Tibial artery (tissue), 4 donors: Measurements from ENCODE around the gene TLE1.
A peak's percentile ranks its signal among the peaks of the same experiment; 100 is the strongest.

Source experiments
- DNase-seq, 2 donors: peaks; one replicate each; pipeline ENCODE4 v3.0.0-alpha.2; 2019
- H3K27ac ChIP-seq, 2 donors: fragments of 200-600 bp; sonication (generic) in 1 of 2; 1 replicate in 1 of 2; 2 replicates in 1 of 2; pipeline ENCODE4 v1.5.1; 2018 to 2019; ENCODE audit warnings: mild to moderate bottlenecking in 1 of 2
- H3K27me3 ChIP-seq, 2 donors: fragments of 200-600 bp; sonication (generic) in 1 of 2; one replicate each; pipeline versions ENCODE4 v1.5.1 to v1.6.0; 2016 to 2019
- H3K36me3 ChIP-seq, 3 donors: fragments of 200-600 bp; sonication (generic) in 2 of 3; one replicate each; pipeline ENCODE4 v1.5.1; 2016 to 2019; ENCODE audit warnings: mild to moderate bottlenecking in 2 of 3
- H3K4me1 ChIP-seq, 4 donors: fragments of 200-600 bp; sonication (generic) in 2 of 4; 1 replicate in 3 of 4; 2 replicates in 1 of 4; pipeline ENCODE4 v1.5.1; 2016 to 2019
- H3K4me3 ChIP-seq, 2 donors: fragments of 200-600 bp; sonication (generic) in 1 of 2; 1 replicate in 1 of 2; 2 replicates in 1 of 2; pipeline ENCODE4 v1.5.1; 2018 to 2019; ENCODE audit warnings: mild to moderate bottlenecking in 2 of 2
- H3K9me3 ChIP-seq, 3 donors: fragments of 200-600 bp; sonication (generic) in 1 of 3; one replicate each; pipeline ENCODE4 v1.5.1; 2016 to 2019
- intact Hi-C: fragments of 100-400 bp; cut with DNase I; formaldehyde crosslinking; loops from one replicate; pipeline ENCODE4 v1.15.0; 2023; ENCODE audit warnings: low total_unique reads
- TF ChIP-seq, protein P1 (sequence below), 2 experiments: fragments of 200-600 bp in 1 of 2; fragments of 450-650 bp in 1 of 2; IDR thresholded peaks; one replicate each; pipeline ENCODE4 v1.5.1; 2017 to 2019; ENCODE audit warnings: antibody characterized with exemption in 2 of 2, mild to moderate bottlenecking in 1 of 2, moderate library complexity in 1 of 2

TLE1 gene

DNA sequence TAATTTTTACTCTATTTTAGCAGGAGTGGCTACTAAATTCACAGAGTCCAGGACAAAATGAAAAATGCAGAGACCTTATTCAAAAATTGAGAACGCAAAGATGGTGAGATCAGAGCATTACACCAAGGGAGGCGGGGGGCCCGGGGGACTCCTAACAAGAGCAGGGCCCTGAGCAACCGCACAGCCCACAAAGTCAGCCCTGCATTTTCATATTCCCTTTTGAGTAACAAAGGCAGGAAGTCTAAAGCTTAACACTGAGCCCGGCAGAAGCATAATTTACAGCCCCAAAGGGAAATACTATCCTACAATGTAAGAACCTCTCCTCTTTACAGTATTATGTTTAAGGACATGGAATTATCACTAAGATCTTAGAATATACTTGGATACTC is 69.4 kb downstream of the TLE1 start:
- TF ChIP-seq, protein P1, sequence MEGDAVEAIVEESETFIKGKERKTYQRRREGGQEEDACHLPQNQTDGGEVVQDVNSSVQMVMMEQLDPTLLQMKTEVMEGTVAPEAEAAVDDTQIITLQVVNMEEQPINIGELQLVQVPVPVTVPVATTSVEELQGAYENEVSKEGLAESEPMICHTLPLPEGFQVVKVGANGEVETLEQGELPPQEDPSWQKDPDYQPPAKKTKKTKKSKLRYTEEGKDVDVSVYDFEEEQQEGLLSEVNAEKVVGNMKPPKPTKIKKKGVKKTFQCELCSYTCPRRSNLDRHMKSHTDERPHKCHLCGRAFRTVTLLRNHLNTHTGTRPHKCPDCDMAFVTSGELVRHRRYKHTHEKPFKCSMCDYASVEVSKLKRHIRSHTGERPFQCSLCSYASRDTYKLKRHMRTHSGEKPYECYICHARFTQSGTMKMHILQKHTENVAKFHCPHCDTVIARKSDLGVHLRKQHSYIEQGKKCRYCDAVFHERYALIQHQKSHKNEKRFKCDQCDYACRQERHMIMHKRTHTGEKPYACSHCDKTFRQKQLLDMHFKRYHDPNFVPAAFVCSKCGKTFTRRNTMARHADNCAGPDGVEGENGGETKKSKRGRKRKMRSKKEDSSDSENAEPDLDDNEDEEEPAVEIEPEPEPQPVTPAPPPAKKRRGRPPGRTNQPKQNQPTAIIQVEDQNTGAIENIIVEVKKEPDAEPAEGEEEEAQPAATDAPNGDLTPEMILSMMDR (IDR thresholded peaks at IDR 0.05) = no peak
- Histone ChIP-seq H3K27ac (no peak overlapping the region), H3K9me3 (no peaks in the 10 kb centered on the region), H3K36me3 (peaks cover 0 to 38% (median 19%) of the 10 kb centered on the region in 3 donors), H3K4me3 (no peak overlapping the region), H3K4me1 (no peaks in the 10 kb centered on the region), H3K27me3 (no peaks in the 10 kb centered on the region)
- intact Hi-C loops = no loop called here
- DNase-seq = no peak

DNA sequence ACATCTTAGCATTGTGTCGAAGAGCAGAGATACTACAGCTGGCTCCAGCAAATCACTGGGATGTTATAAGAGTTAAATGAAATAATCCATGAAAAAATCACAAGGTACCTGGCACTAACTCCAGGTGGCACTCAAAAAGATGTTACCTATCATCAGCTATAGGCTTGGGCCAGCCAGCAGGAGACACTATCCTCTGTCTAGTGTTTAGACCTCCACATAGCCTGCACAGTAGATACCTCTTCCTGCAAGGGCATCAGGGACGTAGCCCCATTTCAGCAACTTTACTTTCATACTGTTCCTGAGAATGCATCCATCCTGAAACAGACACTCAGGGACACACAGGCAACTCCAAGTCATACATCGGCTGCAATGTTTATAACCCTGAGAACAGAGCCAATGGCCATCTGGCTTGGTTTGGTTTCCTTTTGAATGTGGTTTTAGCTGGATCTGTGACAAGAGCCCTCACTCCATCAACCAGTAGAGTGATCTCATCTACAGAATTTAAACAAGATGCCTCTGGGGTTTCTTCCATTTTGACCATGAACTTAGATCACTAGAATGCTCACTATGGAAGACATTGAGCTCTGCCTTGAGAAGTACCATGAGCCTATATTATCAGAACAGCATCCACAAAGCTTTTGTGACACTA is 69.9 kb downstream of the TLE1 start:
- Histone ChIP-seq H3K4me1 (peaks cover 0 to 2% (median 0%) of the 10 kb centered on the region in 4 donors), H3K27ac (no peak overlapping the region), H3K27me3 (no peaks in the 10 kb centered on the region), H3K9me3 (no peaks in the 10 kb centered on the region), H3K36me3 (peaks cover 0 to 39% (median 19%) of the 10 kb centered on the region in 3 donors), H3K4me3 (no peak overlapping the region)
- TF ChIP-seq, protein P1 (IDR thresholded peaks at IDR 0.05) = no peak
- intact Hi-C loops = no loop called here
- no peak for DNase-seq

DNA sequence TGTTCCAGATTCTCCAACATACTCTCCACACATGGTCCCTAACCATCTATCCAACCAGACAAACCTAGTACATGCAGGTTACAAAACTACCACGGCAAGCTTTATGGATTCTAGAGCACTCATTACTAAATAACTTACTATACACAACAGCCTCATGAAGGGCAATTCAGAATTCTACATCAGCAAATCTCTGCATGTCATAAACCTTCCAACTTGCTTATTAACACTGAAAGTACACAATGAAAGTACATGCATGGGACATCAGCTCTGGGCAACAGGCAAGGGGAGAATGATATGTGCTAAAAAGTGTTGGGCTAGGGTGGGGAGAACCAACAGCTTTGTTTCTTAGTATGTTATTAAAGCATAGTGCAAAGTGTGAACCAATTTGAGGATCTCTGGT is 70.4 kb downstream of the TLE1 start:
- H3K36me3 ChIP-seq = peaks cover 0 to 39% (median 19%) of the 10 kb centered on the region in 3 donors
- TF ChIP-seq, protein P1 (IDR thresholded peaks at IDR 0.05) = no peak
- H3K4me3 ChIP-seq = no peak overlapping the region
- no peaks in the 10 kb centered on the region for H3K27me3 ChIP-seq
- intact Hi-C loops = no loop called here
- no peak overlapping the region for H3K27ac ChIP-seq
- no peak for DNase-seq
- H3K4me1 ChIP-seq = peaks cover 0 to 7% (median 2%) of the 10 kb centered on the region in 4 donors
- H3K9me3 ChIP-seq = no peaks in the 10 kb centered on the region

DNA sequence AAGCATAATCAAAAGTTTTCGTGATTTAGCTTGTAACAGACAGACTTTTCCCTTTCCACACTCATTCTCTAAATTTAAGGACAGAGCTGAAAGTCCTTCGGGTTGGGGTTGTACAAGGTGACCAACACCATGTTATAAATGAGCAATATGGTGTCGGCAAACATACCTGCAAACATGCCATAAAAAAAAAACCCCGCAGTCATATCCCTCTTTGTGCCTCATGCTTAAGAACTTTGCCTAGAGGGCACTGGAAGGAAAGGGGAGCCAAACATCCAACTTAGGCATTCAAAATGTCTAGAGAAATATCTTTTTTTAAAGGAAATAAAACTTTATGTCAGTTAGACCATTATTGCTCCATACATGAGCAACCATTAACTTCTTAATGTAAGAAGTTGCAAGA is 73.2 kb downstream of the TLE1 start:
- no peak overlapping the region for H3K4me3 ChIP-seq
- H3K36me3 ChIP-seq = peaks cover 6 to 57% (median 29%) of the 10 kb centered on the region in 3 donors
- TF ChIP-seq, protein P1 (IDR thresholded peaks at IDR 0.05) = no peak
- no peak overlapping the region for H3K27ac ChIP-seq
- intact Hi-C loops = no loop called here
- peaks cover 0 to 19% (median 8%) of the 10 kb centered on the region in 4 donors for H3K4me1 ChIP-seq
- H3K27me3 ChIP-seq = no peaks in the 10 kb centered on the region
- DNase-seq = no peak
- no peaks in the 10 kb centered on the region for H3K9me3 ChIP-seq

DNA sequence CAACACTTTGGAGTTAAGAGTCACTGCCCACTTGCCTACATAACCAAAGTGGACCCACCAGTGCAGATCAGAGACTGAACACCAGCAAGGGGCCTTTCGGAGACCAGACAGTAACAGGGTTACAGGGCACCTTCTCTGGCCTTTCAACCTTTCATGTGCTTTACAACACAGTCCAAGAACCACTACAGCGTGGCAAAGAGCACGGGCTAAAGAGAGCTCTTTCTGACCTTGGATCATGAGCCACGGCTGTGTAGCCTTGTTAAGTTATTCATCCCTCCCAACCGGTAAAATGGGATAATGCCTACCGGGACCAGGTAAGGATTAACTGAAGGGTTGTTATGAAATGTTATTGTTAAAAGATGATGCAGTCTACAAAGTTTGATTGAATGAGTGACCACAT is 75.0 kb downstream of the TLE1 start:
- H3K4me3 ChIP-seq = no peak overlapping the region
- TF ChIP-seq, protein P1 (IDR thresholded peaks at IDR 0.05) = no peak
- H3K27ac ChIP-seq = peak overlapping the region; percentile 69 to 72
- intact Hi-C loops = loop anchor here (5.0 kb wide), 1 partner anchor 73 kb away; the partner anchor contains the start of gene TLE1
- DNase-seq = no peak
- H3K27me3 ChIP-seq = no peaks in the 10 kb centered on the region
- H3K9me3 ChIP-seq = no peaks in the 10 kb centered on the region
- peaks cover 10 to 63% (median 29%) of the 10 kb centered on the region in 3 donors for H3K36me3 ChIP-seq
- H3K4me1 ChIP-seq = peaks cover 0 to 34% (median 15%) of the 10 kb centered on the region in 4 donors
